ENCODE data around the gene WNT9A.
"Not testable (repeated sequence)": the region's sequence is repeated elsewhere in the genome, so short reads cannot be mapped to it uniquely, and the experiment has no call there.

DNA sequence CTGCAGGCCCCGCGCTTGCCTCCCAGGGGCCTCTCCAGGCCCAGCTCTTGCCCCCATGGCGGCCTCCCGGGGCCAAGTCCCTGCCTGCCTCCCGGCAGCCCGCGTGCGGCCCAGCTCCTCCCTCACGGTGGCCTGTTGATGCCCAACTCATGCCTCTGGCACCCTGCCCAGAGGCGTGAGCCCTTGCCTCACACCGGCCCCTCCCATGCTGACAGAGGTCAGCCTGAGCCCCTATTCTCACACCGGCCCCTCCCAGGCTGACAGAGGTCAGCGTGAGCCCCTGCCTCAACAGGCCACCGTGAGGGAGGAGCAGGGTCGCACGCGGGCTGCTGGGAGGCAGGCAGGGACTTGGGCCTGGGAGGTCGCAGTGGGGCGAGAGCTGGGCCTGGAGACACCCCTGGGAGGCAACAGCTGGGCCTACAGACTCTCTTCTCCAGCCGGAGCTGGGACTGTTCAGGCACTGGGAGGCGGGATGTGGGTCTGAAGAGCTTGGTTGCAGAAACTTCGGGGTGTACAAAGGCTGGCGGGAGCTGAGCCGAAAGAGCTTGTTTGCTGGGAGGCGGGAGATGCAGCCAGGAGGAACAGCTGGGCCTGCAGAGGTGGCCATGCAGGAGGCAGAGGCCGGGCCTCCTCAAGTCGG lies 24.0 kb upstream of the WNT9A start:
- TF ChIP-seq SUZ12 (IDR thresholded peaks at IDR 0.05; ENCODE audit: extremely low read depth, insufficient read depth, insufficient read length); YY1 (IDR thresholded peaks at IDR 0.05; ENCODE audit: insufficient read depth, insufficient read length); ZNF274 (IDR thresholded peaks at IDR 0.05; ENCODE audit: low read depth, low read length): not testable (repeated sequence)

Data from NT2/D1 (cell line).